Measurements from ENCODE around the gene SLC34A1.
A peak's percentile ranks its signal among the peaks of the same experiment; 100 is the strongest.

The SLC34A1 gene

DNA sequence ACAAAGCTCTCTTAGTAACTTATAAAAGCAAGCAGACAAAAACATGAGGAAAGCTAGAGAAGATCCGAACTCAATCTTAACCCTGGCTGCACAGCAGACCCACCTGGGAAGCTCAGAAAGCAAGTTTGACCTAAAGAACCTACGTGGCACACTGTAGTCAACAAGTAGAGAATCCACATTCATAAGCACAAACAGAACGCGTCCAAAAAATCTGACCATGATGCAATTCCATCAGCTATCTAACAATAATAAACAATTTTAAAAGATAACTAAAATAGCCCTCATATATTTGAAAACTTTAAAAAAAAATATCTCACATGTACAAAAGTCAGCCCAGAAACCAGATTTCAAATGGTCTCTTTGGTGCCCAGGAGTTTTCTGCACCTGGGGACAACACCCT lies 37.4 kb upstream of the SLC34A1 start:
- peaks cover 18% of the 10 kb centered on the region for H3K36me3 ChIP-seq (ENCODE audit: control insufficient read depth, insufficient read depth, low read length, severe bottlenecking)
- H3K9ac ChIP-seq (ENCODE audit: low read length): no peak overlapping the region
- no peak for DNase-seq (ENCODE audit: low read depth)
- peaks cover 21% of the 10 kb centered on the region for H3K4me1 ChIP-seq (ENCODE audit: control insufficient read depth, insufficient read depth, low read length)
- no peaks in the 10 kb centered on the region for H3K9me3 ChIP-seq (ENCODE audit: control insufficient read depth, low read length)
- no peak overlapping the region for H3K4me3 ChIP-seq (ENCODE audit: low read length)
- no peaks in the 10 kb centered on the region for H3K27me3 ChIP-seq (replicated peaks; ENCODE audit: control insufficient read depth, insufficient read depth, low read length)

DNA sequence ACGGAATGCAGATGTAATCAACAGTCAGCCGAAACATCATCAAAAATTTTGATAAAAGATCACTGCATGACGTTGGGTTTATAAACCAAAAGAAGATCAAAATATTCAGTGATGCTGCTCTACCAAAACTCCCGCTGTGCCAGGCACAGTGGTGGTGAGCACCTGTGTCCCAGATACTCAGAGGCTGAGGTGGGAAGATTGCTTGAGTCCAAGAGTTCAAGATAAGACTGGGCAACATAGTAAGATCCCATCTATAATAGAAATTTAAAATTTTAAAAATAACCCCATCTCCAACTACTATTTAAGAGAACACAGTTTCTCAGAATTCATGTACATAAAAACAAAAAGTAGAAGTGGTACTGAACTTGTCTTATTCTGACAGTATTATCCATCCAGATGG lies 36.5 kb upstream of the SLC34A1 start:
- H3K9me3 ChIP-seq (ENCODE audit: control insufficient read depth, low read length): no peaks in the 10 kb centered on the region
- H3K4me3 ChIP-seq (ENCODE audit: low read length): no peak overlapping the region
- H3K4me1 ChIP-seq (ENCODE audit: control insufficient read depth, insufficient read depth, low read length): peaks cover 25% of the 10 kb centered on the region
- no peak for DNase-seq (ENCODE audit: low read depth)
- H3K27me3 ChIP-seq (replicated peaks; ENCODE audit: control insufficient read depth, insufficient read depth, low read length): no peaks in the 10 kb centered on the region
- peaks cover 15% of the 10 kb centered on the region for H3K36me3 ChIP-seq (ENCODE audit: control insufficient read depth, insufficient read depth, low read length, severe bottlenecking)
- H3K9ac ChIP-seq (ENCODE audit: low read length): no peak overlapping the region

DNA sequence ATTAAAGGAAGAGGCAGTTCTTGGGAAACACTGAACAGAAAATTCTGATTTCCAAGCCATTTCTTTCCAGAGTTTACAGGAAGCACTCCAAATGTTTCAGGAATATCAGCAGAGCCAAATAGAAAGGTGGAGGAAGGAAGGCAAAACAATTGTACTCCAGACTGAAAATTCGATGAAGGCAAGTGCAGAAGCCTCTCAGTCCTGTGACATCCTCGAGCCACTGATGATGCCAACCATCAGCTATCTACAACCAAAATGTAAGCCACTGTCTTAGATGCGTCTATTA lies 34.9 kb upstream of the SLC34A1 start:
- H3K9me3 ChIP-seq (ENCODE audit: control insufficient read depth, low read length): no peaks in the 10 kb centered on the region

GRCh38 chr5:177349762-177350161 lies 34.5 kb upstream of the SLC34A1 start:
- Histone ChIP-seq H3K27me3 (replicated peaks; ENCODE audit: control insufficient read depth, insufficient read depth, low read length) (peaks cover 2% of the 10 kb centered on the region), H3K4me1 (ENCODE audit: control insufficient read depth, insufficient read depth, low read length) (peaks cover 25% of the 10 kb centered on the region), H3K9ac (ENCODE audit: low read length) (no peak overlapping the region), H3K36me3 (ENCODE audit: control insufficient read depth, insufficient read depth, low read length, severe bottlenecking) (peaks cover 10% of the 10 kb centered on the region), H3K4me3 (ENCODE audit: low read length) (peak overlapping the region; percentile 94), H3K9me3 (ENCODE audit: control insufficient read depth, low read length) (no peaks in the 10 kb centered on the region)
- no peak for DNase-seq (ENCODE audit: low read depth)

More for the DNA sequence above, 34.9 kb upstream of the SLC34A1 start:
- no peak overlapping the region for H3K4me3 ChIP-seq (ENCODE audit: low read length)
- no peaks in the 10 kb centered on the region for H3K27me3 ChIP-seq (replicated peaks; ENCODE audit: control insufficient read depth, insufficient read depth, low read length)
- H3K4me1 ChIP-seq (ENCODE audit: control insufficient read depth, insufficient read depth, low read length): peaks cover 25% of the 10 kb centered on the region
- no peak for DNase-seq (ENCODE audit: low read depth)
- no peak overlapping the region for H3K9ac ChIP-seq (ENCODE audit: low read length)
- H3K36me3 ChIP-seq (ENCODE audit: control insufficient read depth, insufficient read depth, low read length, severe bottlenecking): peaks cover 10% of the 10 kb centered on the region

GRCh38 chr5:177350776-177351391 lies 33.4 kb upstream of the SLC34A1 start:
- Histone ChIP-seq H3K4me1 (ENCODE audit: control insufficient read depth, insufficient read depth, low read length) (peaks cover 25% of the 10 kb centered on the region), H3K9me3 (ENCODE audit: control insufficient read depth, low read length) (peaks cover 7% of the 10 kb centered on the region), H3K36me3 (ENCODE audit: control insufficient read depth, insufficient read depth, low read length, severe bottlenecking) (peaks cover 10% of the 10 kb centered on the region), H3K9ac (ENCODE audit: low read length) (peak overlapping the region; percentile 98), H3K4me3 (ENCODE audit: low read length) (peak overlapping the region; percentile 94), H3K27me3 (replicated peaks; ENCODE audit: control insufficient read depth, insufficient read depth, low read length) (peaks cover 12% of the 10 kb centered on the region)
- DNase-seq (ENCODE audit: low read depth): peak; percentile 21

GRCh38 chr5:177351392-177352329 lies 32.6 kb upstream of the SLC34A1 start, which contains the start of gene LMAN2:
LMAN2 (minus strand) TSS chr5:177351668; CDS start chr5:177351647, 21 bp downstream.
- Histone ChIP-seq H3K4me3 (ENCODE audit: low read length) (peak within 1 kb of the TSS; percentile 94), H3K4me1 (ENCODE audit: control insufficient read depth, insufficient read depth, low read length) (peaks cover 25% of the 10 kb centered on the region), H3K9ac (ENCODE audit: low read length) (peak within 1 kb of the TSS; percentile 98), H3K36me3 (ENCODE audit: control insufficient read depth, insufficient read depth, low read length, severe bottlenecking) (peaks cover 7% of the 10 kb centered on the region), H3K27me3 (replicated peaks; ENCODE audit: control insufficient read depth, insufficient read depth, low read length) (peaks cover 16% of the 10 kb centered on the region), H3K9me3 (ENCODE audit: control insufficient read depth, low read length) (peaks cover 8% of the 10 kb centered on the region)
- peak; percentile 98 for DNase-seq (ENCODE audit: low read depth)

DNA sequence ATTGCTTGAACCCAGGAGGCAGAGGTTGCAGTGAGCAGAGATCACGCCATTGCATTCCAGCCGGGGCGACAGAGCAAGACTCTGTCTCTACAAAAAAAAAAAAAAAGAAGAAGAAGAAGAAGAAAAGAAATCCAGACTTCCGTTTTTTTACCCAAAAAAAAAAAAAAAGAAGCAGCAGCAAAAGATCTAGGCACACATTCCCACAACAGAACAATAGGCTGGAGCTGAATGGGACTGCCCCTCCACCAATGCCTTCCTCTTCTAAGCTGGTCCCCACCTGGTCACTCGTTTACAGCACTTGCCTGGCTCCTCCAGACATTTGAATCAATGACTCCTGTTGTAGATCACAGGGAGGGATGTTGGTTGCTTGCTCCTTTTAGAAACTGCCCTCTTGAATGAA lies 31.1 kb upstream of the SLC34A1 start:
- H3K27me3 ChIP-seq (replicated peaks; ENCODE audit: control insufficient read depth, insufficient read depth, low read length): peaks cover 29% of the 10 kb centered on the region
- H3K9me3 ChIP-seq (ENCODE audit: control insufficient read depth, low read length): peaks cover 8% of the 10 kb centered on the region
- no peak overlapping the region for H3K4me3 ChIP-seq (ENCODE audit: low read length)
- no peak overlapping the region for H3K9ac ChIP-seq (ENCODE audit: low read length)
- no peak for DNase-seq (ENCODE audit: low read depth)
- H3K4me1 ChIP-seq (ENCODE audit: control insufficient read depth, insufficient read depth, low read length): peaks cover 25% of the 10 kb centered on the region
- H3K36me3 ChIP-seq (ENCODE audit: control insufficient read depth, insufficient read depth, low read length, severe bottlenecking): no peaks in the 10 kb centered on the region

DNA sequence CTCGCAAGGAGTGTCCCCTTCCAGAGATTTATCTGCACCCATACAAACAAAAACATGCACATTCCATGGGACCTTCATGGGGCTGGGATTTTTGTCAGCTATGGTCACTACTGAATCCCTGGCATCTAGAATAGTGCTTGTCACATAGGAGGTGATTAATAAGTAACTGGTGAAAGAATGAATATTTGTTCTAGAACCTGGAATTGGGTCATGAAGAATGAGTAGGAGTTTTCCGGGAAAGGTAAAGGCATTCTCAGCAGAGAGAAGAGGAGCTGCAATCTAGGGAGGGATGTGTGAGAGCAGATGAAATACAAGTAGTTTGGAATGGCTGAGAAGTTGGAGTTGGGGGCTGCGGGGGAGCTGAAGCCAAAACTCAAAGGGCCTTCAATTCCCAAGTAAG lies 30.0 kb upstream of the SLC34A1 start:
- H3K4me1 ChIP-seq (ENCODE audit: control insufficient read depth, insufficient read depth, low read length): peaks cover 21% of the 10 kb centered on the region
- no peaks in the 10 kb centered on the region for H3K36me3 ChIP-seq (ENCODE audit: control insufficient read depth, insufficient read depth, low read length, severe bottlenecking)
- peaks cover 8% of the 10 kb centered on the region for H3K9me3 ChIP-seq (ENCODE audit: control insufficient read depth, low read length)
- no peak overlapping the region for H3K9ac ChIP-seq (ENCODE audit: low read length)
- peaks cover 39% of the 10 kb centered on the region for H3K27me3 ChIP-seq (replicated peaks; ENCODE audit: control insufficient read depth, insufficient read depth, low read length)
- no peak overlapping the region for H3K4me3 ChIP-seq (ENCODE audit: low read length)
- DNase-seq (ENCODE audit: low read depth): no peak

DNA sequence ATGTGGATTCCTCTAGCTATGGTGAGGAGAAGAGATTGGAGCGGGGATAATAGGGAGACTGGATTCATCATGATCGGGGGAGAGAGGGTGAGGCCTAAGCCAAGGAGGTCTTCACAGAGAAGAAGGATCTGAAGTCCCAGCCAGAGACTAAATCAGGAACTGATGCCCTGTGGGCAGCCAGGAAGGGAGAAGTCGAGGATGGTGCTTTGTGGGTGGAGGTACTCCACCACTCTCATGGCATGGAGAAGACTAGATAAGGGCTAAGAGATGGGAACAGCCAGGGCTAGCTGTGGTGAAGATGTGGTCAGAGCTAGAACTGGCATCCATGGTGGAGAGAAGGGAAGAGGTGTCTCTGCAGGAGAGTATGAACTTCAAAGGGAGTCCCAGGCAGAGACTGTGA lies 29.5 kb upstream of the SLC34A1 start:
- peaks cover 43% of the 10 kb centered on the region for H3K27me3 ChIP-seq (replicated peaks; ENCODE audit: control insufficient read depth, insufficient read depth, low read length)
- H3K4me1 ChIP-seq (ENCODE audit: control insufficient read depth, insufficient read depth, low read length): peaks cover 16% of the 10 kb centered on the region
- no peaks in the 10 kb centered on the region for H3K36me3 ChIP-seq (ENCODE audit: control insufficient read depth, insufficient read depth, low read length, severe bottlenecking)
- H3K9ac ChIP-seq (ENCODE audit: low read length): no peak overlapping the region
- H3K4me3 ChIP-seq (ENCODE audit: low read length): no peak overlapping the region
- peaks cover 8% of the 10 kb centered on the region for H3K9me3 ChIP-seq (ENCODE audit: control insufficient read depth, low read length)
- DNase-seq (ENCODE audit: low read depth): no peak

- peaks cover 8% of the 10 kb centered on the region for H3K9me3 ChIP-seq (ENCODE audit: control insufficient read depth, low read length)
- no peaks in the 10 kb centered on the region for H3K36me3 ChIP-seq (ENCODE audit: control insufficient read depth, insufficient read depth, low read length, severe bottlenecking)
- peaks cover 10% of the 10 kb centered on the region for H3K4me1 ChIP-seq (ENCODE audit: control insufficient read depth, insufficient read depth, low read length)
- H3K27me3 ChIP-seq (replicated peaks; ENCODE audit: control insufficient read depth, insufficient read depth, low read length): peaks cover 47% of the 10 kb centered on the region
- no peak overlapping the region for H3K4me3 ChIP-seq (ENCODE audit: low read length)
- DNase-seq (ENCODE audit: low read depth): no peak
- no peak overlapping the region for H3K9ac ChIP-seq (ENCODE audit: low read length)
These were observed 28.9 kb upstream of the SLC34A1 start for GRCh38 chr5:177355162-177355867.

GRCh38 chr5:177355868-177356168 lies 28.4 kb upstream of the SLC34A1 start:
- no peaks in the 10 kb centered on the region for H3K36me3 ChIP-seq (ENCODE audit: control insufficient read depth, insufficient read depth, low read length, severe bottlenecking)
- H3K27me3 ChIP-seq (replicated peaks; ENCODE audit: control insufficient read depth, insufficient read depth, low read length): peaks cover 47% of the 10 kb centered on the region
- no peak for DNase-seq (ENCODE audit: low read depth)
- no peak overlapping the region for H3K4me3 ChIP-seq (ENCODE audit: low read length)
- H3K4me1 ChIP-seq (ENCODE audit: control insufficient read depth, insufficient read depth, low read length): peaks cover 5% of the 10 kb centered on the region
- no peak overlapping the region for H3K9ac ChIP-seq (ENCODE audit: low read length)
- H3K9me3 ChIP-seq (ENCODE audit: control insufficient read depth, low read length): peaks cover 8% of the 10 kb centered on the region

Data from adipocyte (in vitro differentiated cells).